GM19099 (cell line): ENCODE results near the gene EXOC5.

Experiments
- POLR2A ChIP-seq: IDR thresholded peaks from 3 replicates; pipeline ENCODE4 v1.6.1; 2011; ENCODE audit warnings: low read depth; ENCODE audit not compliant: insufficient read length; ENCODE audit errors: extremely low read depth

Gene EXOC5

DNA sequence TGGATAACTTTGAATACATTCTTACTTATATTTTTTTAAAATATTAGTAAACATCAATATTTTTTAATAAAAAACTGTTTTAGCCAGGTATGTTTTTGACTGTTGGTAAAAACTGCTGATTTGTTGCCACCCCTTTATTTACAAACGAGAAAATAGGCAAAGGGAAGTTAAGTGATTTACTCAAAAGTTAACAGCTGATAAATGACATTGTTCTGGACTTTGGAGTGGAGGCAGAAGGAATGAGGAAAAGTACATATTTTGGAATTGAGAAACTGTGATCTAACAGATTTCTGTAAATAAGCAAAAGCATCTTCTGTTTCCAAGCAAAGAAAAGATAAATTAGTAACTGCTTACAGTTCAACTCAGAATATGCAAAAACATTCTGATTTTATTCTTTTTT, 4.5 kb upstream of the EXOC5 start:
- no peak for TF ChIP-seq POLR2A

DNA sequence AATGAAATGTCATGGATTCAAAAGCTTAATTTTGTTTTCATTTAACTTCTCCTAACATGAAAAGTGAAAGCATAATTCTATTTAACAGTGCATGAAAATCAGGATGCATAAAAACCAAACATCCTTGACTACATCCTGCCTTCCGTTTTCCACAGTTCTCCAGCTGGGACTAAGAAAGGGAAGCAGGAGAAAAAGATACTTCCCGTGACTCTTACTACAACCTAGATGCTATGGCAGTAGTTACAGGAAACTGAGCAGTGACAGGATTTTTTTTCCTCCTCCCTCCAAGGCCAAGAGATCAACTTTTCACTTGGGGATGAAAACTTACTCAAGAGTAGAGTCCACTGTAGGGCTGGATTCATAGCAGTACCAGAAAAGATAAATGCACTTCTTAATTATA, 2.6 kb downstream of the EXOC5 start:
- no peak for TF ChIP-seq POLR2A

DNA sequence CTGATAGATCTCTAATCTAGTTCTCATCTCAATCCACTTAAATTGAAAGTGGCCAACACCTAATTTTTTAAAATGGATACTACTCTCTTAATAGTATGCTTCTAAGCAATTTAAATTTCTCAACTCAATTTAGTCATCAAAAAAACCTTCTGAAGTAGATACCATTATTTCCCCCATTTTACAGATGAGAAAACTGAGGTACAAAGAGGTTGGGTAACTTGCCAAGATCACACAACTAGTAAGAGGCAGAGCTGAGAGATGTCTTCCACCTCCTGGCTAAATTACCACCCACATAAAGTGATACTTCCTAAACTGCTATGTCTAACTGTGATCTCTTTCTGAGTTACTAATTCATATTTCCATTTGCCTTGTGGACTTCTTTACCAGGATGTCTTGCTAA, 6.6 kb downstream of the EXOC5 start:
- TF ChIP-seq POLR2A = no peak

DNA sequence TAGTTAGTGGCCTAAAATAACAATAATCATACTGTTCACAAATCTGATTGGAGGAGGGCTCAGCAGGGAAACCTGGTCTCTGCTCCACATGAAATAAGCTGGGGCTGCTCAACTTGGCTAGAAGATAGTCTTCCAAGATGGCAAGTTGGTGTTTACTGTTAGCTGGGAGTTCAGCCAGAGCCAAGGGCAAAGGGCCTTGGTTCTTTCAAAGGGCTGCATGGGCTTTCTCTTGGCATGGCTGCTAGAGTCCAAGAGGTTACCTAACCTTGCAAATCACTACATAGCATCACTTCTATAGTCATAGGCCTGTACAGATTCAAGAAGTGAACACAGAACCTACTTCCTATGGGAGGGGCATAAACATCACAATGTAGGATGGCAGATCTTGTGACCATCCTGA, 7.1 kb downstream of the EXOC5 start:
- no peak for TF ChIP-seq POLR2A

DNA sequence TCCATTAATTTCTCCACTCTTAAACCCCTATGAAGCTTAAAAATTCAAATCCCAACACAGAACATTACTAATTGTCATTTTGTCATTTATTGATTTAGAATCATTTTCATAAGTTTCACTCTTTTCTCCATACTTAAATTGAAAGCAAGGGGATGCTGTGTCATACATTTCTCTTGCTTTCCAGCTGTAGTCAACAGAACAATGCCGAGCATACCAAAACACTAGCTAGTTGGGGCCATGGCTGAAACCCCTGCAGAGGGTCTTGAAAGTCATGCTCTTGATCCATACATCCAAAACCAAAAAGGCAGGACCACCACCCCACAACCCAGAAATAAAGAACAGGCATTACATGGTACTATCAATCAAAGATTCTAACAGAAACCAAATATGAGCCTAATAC, 9.0 kb downstream of the EXOC5 start:
- TF ChIP-seq POLR2A = no peak

DNA sequence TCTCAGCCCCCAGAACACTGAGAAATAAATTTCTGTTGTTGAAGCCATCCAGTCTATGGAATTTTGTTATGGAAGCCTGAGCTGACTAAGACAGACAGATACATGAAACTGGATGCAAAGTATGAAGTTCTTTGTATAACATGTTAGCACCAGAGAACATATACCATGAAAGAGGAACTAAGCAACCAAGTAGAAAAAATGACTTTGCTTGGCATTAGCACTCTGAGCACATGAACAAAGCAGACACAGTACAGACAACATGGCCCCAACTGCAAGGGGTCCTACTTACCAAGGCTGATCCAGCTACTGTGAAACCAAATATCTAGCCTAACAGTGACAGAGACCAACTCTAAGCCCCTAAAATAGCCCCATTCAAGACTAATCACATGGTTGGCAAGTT, 13.8 kb downstream of the EXOC5 start:
- TF ChIP-seq POLR2A = no peak

DNA sequence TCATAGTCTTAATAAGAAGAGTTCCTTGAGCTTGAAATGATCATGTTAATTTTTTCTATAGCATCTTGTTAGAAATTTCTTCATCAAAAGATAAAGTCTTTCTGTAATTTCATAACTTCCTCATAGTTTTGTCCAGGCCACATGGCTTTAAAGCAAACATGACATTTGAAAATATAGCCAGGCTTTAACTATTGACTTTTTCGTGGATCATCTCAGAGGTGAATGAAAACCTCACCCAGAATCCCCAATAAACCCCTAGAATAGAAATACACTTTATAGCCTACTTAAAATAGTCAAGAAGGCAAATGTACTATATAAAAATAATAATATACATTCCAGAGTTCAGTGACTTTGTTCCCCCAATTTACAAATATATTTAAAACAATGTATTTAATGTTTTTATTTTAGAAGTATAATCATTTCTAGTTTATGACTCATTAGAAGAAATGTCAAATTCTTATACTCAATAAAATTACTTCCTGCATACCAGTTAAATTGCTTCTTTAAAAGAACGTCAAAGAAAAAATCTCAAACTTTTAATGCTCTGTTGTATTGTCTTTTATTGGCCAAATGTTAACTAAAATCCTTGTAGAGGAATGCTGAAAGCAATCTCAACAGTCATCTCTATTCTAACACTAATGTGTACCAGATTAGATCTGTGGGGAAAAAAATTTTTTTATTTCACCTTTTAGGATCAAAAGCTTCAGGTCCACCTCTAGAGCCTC, 21.6 kb downstream of the EXOC5 start:
- no peak for TF ChIP-seq POLR2A

DNA sequence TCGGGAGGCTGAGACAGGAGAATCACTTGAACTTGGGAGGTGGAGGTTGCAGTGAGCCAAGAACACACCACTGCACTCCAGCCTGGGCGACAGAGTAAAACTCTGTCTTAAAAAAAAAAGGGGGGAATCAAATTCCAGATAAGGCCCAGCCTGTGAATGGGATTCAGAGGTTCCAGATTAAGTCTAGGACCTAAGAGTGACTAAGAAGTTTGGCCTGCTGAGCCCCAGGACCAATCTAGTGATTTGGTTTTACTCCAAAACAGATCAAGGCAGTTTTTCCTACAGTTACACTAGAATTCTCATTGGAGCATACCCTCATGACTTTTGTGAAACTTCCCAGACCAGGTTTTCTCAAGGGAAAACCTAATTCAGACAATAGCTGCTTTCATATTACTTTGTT, 22.8 kb downstream of the EXOC5 start:
- no peak for TF ChIP-seq POLR2A

DNA sequence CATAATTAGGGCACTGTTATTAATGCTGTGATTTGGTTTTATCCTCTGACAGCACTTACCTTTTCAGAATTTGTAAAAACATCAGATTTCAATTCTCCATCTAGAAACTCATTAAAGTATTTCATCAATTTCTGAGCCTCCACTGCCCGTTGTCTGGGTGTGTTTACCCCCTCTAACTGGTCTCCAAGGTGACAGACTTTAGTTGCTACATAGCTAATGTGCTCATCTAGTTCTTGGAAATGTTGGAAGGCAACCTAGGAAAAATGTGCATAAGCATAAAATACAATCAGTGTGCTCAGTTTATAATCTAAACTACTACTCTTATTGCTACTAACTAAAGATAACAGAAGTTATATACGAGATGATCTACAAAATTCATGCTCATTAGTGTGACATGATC, 24.6 kb downstream of the EXOC5 start:
- no peak for TF ChIP-seq POLR2A

DNA sequence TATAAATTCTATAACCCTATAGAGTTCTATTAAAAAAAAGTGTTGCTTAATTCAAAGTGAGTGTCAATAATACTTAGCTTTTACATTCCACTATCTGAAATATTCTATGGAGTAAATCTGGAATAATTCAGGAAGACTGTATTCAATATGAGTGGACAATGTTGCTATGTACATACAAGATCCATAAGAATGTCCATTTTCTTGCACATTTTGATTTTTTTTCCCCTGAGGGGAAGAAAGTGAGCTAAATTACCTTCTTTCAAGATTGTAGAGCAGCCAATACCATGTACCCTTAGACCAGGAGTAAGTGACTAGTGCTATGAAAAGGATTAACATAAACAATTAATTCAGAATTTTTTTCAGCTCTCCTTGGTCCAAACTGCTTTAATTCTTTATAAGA, 25.4 kb downstream of the EXOC5 start:
- no peak for TF ChIP-seq POLR2A

DNA sequence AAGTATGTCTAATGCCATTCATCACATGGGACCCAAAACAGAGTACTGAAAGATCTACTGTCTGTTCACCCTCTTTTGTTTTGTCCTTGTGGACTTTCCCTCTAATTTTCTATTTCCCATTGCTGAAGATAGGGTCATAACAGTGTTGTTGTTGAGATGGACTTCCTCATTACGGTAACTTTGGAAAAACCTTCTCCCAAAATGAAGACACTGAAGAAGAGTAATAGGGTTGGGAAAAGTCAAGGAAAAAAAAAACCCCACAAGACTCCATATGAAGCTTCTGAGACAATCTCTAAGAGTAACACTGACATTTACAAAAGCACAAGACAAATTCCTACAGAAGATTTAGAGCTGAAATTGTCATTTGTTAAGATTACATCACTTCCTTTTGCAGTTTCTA, 36.7 kb downstream of the EXOC5 start:
- no peak for TF ChIP-seq POLR2A

DNA sequence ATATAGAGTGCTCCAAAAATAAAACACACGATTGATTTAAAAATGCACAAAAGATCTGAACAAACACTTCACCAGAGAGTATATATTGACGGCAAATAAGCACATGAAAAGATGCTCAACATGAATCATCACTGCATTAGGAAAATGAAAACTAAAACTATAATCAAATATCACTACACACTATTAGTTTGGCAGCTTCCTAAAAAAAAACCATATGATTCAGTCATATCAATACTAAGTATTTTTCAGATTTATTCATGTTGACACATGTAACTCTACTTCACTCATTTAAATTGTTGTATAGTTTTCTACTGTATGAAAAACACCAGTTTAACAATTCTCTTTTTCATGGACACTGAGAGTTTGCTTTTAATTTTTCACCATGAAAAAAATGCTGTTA, 41.6 kb downstream of the EXOC5 start:
- no peak for TF ChIP-seq POLR2A

DNA sequence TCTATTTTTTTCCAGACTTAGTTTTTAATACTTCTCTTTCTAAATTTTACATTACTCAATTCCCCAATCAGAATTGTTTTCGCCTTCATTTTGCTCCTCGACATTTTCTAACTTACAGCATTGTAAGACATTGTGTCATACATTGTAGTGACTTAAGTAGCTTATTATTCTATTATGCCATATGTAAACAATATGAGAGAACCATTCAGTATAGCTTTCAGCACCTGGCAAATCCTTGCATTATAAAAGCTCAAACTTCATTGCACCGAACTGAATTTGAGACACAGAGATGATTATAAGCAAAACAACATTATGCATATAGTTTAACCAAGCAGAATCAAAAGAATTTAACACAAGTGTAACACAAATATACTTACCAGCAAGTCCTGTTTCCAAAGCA, 46.8 kb downstream of the EXOC5 start:
- TF ChIP-seq POLR2A = no peak

DNA sequence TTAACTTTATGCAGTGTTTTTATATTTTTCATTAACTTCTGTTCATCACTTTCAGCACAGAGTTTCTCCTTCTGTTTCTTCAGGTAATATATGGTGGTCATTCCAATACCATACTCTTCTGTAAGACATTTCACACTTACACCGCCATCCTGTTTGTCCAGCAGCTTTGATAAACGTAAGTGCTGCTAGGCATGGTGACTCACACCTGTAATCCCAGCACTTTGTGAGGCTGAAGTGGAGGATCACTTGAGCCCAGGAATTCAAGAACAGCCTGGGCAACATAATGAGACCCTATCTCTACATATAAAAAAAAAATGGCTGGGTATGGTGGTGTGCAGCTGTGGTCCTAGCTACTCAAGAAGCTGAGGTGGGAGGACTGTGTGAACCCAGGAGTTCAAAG, 55.8 kb downstream of the EXOC5 start:
- TF ChIP-seq POLR2A = no peak

DNA sequence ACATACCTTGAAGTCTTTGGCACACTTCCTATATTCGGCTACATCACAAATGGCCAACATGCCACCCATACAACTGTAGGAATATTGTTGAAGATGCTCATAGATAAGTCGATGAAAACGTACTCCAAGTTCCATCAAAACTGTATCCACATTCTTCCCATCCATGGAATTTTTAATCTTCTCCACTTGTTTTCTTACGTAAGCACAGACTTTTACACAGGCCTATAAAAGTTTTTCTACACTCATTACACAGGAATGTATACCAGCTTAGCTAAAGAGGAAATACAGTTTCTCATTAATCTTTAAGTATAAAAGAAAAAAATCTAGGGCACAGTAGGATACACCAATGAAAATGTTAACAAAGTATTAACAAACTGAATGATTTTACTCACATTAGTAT, 59.1 kb downstream of the EXOC5 start:
- TF ChIP-seq POLR2A = no peak

DNA sequence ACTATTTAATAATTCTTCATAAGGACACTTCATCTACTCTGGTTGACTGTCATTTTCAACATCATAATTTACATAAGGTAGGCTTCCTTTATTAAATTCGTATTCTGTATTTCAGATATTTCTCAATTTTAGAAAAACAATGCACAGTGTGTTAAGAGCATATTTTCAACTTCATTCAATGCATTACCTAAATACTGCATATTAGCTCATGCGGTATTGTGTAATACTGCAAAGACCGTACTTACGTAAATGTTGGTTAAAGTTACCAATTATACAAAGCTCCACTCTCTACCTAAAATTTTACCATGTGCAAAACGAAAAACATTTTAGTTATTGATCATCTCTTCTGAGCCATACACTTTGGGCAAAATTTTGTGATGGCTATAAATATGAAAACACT, 62.8 kb downstream of the EXOC5 start:
- no peak for TF ChIP-seq POLR2A

DNA sequence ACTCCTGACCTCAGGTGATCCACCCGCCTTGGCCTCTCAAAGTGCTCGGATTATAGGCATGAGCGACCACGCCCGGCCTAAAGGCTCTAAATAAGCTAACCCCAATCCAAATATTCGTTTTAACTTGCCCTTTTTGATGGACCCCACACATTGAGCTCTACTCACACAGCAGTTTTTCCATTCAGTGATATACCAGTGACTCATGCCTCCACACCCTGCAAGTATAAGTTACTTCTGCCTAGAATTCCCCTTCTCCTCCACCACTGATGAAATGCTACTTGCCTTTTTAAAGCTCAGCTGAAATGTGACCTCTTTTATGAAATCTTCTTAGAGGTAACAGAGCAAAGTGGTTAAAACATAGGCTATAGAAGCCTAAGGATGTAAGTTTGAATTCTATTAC, 68.8 kb downstream of the EXOC5 start:
- TF ChIP-seq POLR2A = no peak
